ENCODE measurements around the gene RNF169.

- no peak for TF ChIP-seq CTCF (IDR thresholded peaks at IDR 0.05)
- no peak for TF ChIP-seq POLR2A (IDR thresholded peaks at IDR 0.05)
Observed at GRCh38 chr11:74824285-74824982, 75.8 kb downstream of the RNF169 start.

Data from ovary (tissue), 3 donors.